Activated CD4-positive, alpha-beta T cell treated with anti-CD3 and anti-CD28 coated beads for 4 hours (primary cell): Measurements from ENCODE around the gene ANKEF1.
A peak's percentile ranks its signal among the peaks of the same experiment; 100 is the strongest.
"Not testable (repeated sequence)": the region's sequence is repeated elsewhere in the genome, so short reads cannot be mapped to it uniquely, and the experiment has no call there.

ENCODE experiments used
- DNase-seq, 2 donors: peaks; one replicate each; pipeline ENCODE4 v3.0.0-alpha.2; 2020

ANKEF1 gene

DNA sequence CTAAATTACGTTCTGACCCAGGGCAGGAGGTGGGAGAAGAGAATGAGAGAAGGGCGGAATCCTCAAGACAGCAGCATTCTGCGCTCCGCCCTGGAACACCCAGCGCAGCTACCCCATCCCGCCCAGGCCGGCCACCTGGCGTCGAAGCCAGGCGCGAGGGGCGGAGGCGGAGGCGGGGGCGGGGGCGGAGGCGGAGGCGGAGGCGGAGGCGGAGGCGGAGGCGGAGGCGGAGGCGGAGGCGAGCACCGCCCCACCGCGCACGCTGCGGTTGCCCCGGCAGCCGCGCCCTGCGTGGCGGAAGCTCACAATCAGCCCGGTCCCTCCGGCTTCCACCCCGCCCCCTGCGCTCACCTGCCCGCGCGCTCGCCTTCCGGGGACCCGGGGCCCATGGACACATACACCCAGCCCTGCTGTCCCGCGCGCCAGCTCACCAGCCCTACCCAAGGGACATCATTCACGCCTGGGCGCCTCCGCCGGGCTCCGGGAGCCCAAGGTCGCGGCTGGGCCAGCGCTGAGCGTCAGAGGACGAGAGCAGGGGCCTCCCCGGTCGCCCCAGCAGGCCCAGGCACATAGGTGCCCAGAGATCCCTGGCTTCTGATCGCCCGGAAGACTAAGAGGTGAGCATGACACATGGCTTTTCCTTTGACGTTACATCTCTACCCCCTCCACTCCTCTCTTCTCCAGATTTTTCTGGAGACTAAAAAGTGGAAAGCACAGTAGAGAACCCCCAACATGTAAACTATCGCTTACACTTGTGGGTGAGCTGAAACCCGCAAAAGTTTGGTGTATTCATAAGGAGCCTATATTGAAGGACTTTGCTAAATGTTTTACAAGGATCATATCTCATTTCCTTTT is at the start of gene ANKEF1:
Gene ANKEF1, plus strand, starts transcription at position 271 of the 855 bp plus-strand sequence. CDS start 3,315 bp downstream, outside the sequence.
- peak; percentile 65 to 71 for DNase-seq

DNA sequence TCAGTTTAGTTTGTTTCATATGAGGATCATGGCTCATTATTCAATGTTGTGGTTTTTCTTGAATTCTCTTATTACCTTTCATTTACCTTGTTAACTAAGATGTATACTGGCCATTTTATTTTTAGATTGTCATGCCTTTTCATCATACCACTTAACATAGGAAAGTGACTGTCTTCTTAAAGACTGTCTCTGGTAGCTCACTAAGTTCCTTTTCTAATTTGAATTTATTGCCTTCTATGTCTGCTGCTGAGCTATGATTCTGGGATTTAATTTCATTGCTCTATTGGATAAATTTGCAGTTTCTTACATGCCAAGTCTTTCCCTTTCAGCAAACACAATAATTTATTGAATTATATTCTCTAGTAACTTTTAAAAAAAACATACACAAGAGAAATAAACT is 49.5 kb upstream of the ANKEF1 start:
- no peak for DNase-seq

DNA sequence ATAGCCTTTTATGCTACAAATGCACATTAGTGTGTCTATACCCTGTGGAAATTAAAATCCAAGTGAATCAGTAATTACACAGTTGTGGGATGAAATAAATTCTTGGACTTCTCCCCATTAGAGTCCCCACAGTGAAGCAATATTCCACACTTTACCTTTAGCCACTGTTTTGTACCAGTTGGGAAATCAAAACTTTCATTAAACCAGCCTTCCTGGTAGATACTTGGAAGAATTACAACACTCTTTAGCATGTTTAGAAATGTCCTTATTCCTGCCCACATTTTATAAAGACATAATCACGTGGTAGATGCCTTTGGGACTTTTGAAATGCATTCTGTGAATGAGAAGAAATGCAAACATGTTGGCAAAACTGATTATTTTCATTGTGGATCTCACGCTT is 49.0 kb upstream of the ANKEF1 start:
- DNase-seq = no peak

DNA sequence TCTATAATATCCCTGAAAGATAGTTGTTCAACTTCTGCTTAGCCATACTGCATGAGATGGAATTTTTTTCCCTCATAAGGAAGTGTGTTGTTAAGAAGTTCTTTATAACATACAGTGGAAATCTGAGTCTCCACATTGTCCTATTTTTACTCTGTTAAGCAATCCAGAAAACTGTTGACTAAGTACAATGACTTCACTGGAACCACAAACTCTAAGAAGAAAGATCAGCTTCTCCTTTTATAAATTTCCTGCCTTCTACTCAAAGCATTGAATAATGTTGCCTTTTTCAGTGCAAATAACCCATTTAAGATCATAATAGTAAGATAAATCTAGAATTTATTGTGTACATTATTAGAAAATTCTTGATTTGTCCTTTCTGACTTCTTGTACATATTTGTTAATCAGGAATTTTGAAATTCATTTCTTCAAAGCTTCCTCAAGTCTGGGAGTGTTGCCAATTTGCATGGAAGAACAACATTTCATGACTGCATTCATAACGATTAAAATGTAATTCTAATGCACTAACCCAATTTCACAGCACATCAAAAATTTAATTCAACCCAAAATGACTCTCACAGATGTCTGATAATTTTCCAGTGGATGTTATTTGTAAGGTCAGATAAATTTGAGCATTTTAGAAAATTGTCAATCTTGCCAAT is 45.6 kb upstream of the ANKEF1 start:
- no peak for DNase-seq

DNA sequence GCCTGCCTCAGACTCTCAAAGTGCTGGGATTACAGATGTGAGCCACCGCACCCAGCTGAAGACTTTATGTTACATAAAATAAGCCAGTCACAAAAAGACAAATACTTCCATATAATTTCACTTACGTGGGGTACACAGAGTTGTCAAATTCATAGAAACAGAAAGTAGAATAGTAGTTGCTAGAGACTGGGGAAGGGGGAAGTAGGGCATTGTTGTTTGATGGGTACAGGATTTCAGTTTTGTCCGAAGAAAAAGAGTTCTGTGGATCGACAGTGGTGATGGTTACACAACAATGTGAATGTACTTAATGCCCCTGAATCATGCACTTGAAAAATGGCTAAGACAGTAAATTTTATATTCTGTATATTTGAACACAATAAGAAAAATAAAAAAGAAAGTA is 41.6 kb upstream of the ANKEF1 start:
- DNase-seq = no peak

DNA sequence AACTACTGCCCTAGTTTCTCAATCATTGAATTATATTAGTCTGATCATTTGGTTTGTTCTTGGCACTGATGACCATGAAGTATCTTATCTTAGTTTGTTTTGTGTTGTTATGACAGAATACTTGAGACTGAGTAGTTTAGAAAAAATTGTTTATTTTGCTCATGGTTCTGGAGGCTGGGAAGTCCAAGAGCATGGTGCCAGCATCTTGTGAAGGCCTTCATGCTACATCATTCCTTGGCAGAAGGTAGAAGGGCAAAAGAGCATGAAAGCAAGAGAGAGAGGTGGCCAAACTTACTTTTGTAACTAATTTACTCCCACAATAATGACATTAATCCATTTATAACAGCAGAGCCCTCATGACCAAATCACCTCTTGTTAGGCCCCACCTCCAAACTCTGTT is 40.1 kb upstream of the ANKEF1 start:
- DNase-seq = no peak

DNA sequence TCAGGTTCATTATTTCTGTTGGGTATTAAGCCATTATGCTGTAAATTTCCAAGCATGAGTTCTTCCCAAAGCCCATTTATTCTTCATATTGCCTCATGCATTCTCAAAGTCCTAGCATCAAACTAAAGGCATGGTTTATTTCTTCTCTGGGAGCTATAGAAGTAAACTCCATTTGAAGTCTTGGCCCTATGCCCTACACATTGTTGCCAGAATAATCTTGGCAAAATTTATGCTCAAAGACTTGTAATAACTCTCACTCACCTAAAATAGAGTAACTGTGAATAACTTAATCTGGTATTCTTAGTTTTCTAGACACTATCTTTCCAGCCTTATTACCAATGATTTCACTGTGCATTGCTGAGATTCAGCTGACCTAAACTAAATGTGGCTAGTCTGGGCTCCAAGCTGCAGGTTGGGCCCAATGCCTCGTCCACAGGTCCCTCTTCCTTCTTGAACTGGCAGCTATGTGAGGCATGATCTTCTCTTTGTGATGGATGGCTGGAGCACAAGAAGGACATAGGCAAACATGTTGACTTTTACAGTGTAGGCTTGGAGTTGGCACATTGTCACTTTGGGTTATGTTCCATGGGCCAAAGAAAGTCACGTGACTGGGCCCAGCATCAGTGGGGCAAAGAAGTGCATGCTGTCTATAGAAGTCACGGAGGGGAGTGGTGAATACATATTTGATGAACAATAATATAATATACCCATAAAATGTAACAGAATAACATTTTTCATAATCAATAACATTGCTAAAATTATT is 39.1 kb upstream of the ANKEF1 start:
- DNase-seq = no peak

DNA sequence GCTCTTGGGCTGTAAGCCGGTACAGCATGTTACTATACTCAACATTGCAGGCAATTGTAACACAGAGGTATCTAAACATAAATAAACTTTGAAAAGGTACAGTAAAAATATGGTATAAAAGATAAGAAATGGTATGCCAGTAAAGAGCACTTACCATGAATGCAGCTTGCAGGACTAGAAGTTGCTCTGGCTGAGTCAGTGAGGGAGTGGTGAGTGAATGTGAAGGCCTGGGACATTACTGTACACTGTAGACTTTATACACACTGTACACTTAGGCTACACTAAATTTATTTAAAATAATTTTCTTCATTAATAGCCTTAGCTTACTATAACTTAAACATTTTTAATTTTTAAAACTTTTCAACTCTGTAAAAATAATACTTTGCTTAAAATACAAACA is 37.8 kb upstream of the ANKEF1 start:
- DNase-seq = no peak

DNA sequence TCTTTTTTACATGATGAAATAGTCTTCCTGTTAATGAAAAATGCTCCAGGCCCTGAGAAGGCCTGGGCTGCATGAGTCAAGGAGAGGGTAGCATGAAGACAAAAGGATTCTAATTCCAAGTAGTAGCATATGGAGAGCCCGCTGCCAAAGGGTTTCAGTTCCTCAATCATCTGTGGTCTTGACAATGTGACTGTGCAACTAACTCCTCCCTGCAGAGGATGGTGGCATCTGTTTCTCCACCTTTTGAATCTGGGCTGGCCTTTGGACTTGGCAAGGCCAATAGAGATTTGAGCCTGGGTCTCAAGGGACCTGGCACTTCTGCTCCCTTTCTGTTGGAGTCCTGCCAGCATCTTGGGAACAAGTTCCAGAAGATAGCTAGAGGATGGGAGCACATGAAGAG is 35.1 kb upstream of the ANKEF1 start:
- no peak for DNase-seq

DNA sequence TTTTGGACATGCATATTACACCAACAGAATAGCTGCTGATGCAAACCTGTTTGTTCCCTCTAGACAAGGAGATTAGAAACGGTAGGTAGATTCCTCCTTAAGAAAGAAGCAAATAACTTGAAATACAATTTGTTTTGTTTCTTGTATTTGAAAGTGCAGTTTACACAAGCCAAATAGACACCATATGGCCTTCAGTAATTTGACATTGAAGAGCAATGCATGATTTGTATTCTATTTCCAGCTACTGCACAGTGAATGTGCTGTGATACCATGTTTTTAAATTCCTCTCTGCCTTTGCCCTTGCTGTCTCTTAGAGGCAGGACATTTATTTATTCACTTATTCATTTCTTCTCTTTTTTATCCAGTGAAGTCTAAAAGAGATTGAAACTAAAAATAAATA is 31.9 kb upstream of the ANKEF1 start:
- no peak for DNase-seq

DNA sequence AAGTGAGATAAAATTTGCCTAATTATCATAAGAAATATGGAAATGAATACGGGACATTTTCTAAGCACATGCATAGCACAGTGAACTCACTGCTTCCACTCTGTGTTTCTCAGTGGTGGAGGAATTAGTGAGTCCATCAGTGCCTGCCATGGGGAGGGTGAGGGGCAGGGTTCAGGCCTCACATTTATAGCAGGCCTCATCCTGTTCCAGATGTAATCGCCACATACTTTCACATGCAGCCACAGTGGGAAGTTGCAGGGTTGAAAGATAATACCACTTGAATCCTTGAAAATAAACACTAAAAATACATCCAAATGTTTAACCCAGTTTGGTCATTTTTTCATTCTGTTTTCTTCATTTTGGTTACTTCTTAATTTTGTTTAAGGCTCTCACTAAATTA is 29.9 kb upstream of the ANKEF1 start:
- DNase-seq = no peak

DNA sequence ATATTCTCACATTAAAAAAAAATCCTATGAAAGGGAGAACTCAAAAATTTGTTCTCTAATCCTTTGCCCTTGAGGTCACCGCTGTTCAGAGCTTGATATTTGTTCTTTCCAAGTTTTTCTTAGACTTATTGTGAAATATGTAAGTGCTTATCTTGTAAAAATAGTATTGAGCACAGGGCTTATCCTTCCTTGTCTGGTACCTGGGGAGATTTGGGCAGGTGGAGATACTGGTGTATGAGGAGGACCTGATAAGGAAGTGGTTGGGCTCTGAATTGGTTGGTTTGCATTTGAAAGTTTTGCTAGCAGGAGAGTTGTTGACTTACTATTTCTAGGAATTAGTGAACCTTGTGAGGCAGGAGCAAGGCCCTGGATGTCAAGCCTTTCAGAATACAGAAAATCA is 28.9 kb upstream of the ANKEF1 start:
- DNase-seq = no peak

DNA sequence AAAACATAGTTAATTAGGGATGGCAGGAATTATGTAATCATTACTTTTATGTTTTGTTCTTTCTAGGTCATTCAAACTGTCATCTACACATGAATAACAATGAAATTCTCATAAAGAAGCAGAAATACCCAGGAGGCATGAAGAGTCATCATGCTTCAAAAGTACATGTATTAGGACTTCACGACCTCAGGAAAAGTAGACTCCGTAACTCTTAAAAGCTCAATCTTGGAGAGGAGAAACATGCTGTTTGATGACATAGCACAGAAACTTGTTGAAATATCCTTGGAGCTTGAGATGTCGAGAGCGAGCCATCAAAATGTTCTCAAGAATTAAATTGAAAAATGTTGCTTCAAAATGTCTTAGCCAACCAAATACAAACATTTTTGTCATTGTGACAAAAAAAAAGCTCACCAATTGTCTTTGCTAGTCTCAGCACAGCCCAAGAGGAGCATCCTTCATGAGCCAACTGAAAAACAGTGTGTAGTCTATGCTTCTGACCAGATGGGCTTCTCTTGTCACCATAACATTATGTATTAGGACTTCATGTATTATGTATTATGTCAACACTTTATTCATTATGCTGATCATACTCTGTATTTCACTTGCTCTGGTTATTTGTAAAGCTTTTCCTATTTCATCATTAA is 28.2 kb upstream of the ANKEF1 start:
- DNase-seq = no peak

DNA sequence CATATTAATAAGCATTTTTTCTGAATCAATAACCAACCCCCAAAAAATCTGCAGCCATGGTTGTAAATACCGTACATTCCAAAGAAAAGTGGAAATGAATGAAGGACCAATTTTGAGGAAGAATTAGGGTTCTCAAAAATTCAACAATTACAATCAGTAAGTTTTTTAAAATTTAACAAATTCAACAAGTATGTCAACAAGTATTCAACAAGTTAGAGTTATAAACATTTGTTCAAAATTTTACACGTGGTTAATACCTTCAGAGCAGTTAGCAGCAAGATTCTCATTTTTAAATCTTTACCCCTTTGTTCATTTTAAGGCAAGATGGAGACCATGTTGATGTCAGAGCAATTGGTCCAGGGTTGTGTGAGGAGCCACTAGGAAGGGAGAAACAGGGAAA is 27.6 kb upstream of the ANKEF1 start:
- no peak for DNase-seq

DNA sequence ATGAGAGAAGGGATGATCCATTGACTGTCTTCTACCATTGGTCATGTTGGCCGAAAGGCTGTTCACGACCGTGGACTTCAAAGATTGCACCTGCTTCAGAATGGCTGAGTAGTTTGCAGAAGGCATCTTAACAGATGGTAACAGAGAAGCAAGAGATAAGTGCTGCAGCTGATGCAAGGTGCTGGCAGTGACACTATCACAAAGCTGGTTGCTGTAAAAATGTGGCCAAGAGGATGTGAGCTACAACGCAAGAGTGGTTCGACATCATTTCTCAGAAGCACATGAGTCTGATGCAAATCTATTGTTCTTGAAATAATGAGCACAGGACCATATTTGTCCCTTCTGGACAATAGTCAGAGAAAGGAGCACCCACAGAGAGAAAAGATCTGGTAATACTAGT is 27.0 kb upstream of the ANKEF1 start:
- DNase-seq = no peak

DNA sequence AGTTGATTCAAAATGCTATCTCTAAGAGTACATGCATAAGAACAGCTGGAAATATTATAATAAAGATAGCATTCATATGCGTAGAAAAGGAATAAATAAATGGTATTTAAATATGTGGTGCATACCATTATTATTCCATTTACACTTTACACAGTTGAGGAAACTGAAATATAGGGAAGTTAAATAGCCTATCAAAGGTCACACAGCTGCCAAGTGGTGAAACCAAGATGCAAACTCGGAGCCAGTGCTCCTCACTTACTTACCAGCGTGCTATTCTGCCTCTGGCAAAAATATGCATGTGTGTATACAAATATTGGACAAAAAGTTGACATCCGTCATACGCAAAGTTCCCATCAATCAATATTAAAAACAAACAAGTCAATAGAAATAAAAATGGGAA is 22.3 kb upstream of the ANKEF1 start:
- DNase-seq = no peak

DNA sequence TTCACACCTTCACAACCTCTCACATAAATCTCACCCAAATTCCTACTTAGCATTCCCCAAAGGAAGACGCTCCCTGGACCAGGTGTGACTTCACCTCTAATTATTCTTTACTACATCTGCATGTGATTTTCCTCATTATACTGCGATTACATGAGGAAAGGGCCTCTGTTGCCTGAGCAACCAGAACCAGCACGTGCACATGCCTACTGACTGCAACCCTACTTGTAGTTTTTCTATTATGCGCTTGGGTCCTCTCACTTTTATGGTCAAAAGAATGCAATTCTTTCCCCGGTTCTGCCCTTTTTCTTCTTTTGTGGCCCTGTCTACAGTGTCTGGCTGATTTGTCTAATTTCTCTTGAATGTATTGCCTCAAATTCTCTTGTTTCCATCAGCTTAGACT is 20.4 kb upstream of the ANKEF1 start:
- no peak for DNase-seq

DNA sequence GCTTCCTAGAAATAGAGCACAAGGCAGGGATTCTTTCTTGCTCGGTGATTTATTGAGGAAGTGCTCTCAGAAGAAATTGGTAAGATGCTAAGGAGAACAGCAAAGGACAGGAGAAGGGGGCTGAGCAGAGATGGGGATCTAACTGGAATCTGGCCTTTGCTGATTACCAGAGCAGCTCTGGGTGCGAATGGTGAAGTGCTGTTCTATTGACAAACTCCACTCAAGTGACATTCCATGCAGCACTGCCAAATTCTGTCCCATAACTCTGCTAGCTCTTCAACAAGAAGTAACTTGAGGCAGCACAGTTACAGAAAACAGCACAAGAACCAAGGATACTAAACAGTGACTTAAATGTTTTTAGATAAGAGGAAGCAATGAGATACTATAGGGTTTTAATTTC is 13.8 kb upstream of the ANKEF1 start:
- no peak for DNase-seq

DNA sequence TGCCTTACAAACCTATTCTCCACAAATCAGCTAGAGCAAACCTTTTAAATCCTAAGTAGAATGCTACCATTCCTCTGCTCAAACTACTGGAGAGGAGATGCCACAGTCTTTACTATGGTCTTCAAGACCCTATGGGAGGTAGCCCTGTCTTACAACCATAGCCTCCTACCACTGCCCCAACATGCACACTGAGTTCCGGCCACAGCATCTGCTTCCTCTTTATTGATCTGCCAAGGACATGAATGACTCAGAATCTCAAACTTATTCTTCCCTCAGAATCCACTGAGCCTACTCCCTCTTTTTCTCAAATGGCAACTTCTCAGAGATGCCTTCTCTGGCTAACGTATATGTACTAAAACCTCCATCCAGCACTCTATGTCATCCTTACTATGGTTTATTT is 12.2 kb upstream of the ANKEF1 start:
- no peak for DNase-seq

DNA sequence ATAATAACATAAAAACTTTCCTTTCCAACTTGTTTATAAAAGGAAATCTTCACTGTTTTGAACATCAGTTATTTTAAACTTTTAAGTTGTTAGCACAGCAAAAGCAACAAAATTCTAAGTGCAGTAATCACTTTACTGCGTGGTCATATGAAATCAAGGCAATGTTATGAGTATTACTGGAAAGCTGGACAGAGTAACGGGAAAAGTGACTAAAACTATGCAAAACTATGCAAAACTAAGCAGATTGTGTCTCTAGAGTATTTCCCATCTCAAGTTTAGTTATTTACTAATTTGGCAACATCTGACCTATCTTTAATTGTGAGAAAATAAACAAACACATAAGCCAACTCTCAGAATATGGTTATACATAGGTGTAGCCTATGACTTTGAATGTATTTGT is 10.9 kb upstream of the ANKEF1 start:
- DNase-seq = no peak

DNA sequence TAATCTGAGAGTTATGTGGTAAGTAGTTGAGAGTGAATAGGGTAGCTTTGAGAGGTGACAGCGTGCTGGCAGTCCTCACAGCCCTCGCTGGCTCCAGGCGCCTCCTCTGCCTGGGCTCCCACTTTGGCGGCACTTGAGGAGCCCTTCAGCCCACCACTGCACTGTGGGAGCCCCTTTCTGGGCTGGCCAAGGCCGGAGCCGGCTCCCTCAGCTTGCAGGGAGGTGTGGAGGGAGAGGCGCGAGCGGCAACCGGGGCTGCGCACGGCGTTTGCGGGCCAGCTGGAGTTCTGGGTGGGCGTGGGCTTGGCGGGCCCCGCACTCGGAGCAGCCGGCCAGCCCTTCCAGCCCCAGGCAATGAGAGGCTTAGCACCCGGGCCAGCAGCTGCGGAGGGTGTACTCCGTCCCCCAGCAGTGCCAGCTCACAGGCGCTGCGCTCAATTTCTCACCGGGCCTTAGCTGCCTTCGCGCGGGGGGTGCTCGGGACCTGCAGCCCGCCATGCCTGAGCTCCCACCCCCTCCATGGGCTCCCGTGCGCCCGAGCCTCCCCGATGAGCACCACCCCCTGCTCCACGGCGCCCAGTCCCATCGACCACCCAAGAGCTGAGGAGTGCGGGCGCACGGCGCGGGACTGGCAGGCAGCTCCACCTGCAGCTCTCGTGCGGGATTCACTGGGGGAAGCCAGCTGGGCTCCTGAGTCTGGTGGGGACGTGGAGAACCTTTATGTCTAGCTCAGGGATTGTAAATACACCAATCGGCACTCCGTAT is 3.2 kb upstream of the ANKEF1 start:
- DNase-seq = not testable (repeated sequence)

DNA sequence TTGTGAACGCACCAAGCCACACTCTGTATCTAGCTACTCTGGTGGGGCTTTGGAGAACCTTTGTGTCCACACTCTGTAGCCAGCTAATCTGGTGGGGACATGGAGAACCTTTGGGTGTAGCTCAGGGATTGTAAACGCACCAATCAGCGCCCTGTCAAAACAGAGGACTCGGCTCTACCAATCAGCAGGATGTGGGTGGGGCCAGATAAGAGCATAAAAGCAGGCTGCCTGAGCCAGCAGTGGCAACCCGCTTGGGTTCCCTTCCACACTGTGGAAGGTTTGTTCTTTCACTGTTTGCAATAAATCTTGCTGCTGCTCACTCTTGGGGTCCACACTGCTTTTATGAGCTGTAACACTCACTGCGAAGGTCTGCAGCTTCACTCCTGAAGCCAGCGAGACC is 2.5 kb upstream of the ANKEF1 start:
- not testable (repeated sequence) for DNase-seq
